AG10803 (cell line): Measurements from ENCODE around the gene EP400.

Experiments used
- DNase-seq: peaks from one replicate; pipeline ENCODE4 v3.0.0; 2010; ENCODE audit warnings: low read depth
- H3K4me3 ChIP-seq: 2 replicates; pipeline ENCODE4 v1.5.1; 2011; ENCODE audit warnings: mild to moderate bottlenecking, low read length, control low read depth
- TF ChIP-seq, protein P1 (sequence below): conservative IDR thresholded peaks from 2 replicates; pipeline ENCODE4 v1.5.1; 2011; ENCODE audit warnings: mild to moderate bottlenecking, low read length, control low read depth, inconsistent platforms

Gene EP400

DNA sequence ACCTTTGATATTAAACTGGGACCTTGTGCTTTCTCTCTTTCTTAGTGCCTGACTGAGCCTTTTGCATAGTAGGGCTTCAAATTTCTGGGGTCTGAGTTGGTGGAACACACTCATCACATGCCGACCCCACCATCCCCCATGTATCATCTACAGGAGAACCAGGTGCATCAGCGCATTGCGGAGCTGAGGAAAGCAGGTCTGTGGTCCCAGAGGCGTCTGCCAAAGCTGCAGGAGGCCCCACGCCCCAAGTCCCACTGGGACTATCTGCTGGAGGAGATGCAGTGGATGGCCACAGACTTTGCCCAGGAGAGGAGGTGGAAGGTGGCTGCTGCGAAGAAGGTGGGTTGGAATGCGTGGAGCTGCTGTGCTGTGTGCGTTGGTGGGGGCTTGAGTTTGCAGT lies 37.8 kb downstream of the EP400 start:
- H3K4me3 ChIP-seq, result no peak overlapping the region
- TF ChIP-seq, protein P1, sequence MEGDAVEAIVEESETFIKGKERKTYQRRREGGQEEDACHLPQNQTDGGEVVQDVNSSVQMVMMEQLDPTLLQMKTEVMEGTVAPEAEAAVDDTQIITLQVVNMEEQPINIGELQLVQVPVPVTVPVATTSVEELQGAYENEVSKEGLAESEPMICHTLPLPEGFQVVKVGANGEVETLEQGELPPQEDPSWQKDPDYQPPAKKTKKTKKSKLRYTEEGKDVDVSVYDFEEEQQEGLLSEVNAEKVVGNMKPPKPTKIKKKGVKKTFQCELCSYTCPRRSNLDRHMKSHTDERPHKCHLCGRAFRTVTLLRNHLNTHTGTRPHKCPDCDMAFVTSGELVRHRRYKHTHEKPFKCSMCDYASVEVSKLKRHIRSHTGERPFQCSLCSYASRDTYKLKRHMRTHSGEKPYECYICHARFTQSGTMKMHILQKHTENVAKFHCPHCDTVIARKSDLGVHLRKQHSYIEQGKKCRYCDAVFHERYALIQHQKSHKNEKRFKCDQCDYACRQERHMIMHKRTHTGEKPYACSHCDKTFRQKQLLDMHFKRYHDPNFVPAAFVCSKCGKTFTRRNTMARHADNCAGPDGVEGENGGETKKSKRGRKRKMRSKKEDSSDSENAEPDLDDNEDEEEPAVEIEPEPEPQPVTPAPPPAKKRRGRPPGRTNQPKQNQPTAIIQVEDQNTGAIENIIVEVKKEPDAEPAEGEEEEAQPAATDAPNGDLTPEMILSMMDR, result no peak
- no peak for DNase-seq

DNA sequence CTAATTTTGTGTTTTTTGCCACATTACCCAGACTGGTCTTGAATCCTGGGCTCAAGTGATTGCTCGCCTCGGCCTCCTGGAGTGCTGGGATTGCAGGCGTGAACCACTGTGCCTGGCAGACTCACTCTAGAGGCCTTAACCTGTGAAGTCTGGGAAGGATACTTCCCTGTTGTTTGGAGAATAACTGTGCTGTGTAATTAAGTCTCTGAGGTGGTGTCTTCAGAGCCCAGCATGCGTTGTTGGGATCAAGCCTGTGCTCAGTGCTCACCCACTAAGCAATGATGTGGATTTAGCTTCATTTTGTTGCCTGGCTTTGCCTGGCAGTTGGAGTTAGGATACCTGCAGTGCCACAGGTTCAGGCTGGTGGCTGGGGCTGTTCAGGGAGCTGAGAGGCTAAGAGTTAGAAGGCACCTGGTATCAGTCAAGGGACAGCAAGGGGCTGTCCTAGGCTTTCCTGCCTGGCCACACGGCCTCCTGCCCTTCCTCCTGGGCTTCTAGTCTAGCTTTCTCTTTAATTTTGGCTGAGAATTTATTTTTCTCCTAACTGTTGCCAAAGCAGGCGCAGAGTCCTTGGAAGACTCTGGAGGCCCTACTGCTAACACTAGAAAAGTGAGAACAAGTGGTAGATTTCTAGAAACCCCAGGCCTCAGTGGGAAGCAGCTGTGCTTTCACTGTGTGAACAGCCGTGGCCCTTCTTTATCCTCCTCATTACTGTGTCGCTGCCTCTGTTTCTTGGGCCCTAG lies 38.5 kb downstream of the EP400 start:
- DNase-seq, result no peak
- no peak overlapping the region for H3K4me3 ChIP-seq
- TF ChIP-seq, protein P1, result no peak

DNA sequence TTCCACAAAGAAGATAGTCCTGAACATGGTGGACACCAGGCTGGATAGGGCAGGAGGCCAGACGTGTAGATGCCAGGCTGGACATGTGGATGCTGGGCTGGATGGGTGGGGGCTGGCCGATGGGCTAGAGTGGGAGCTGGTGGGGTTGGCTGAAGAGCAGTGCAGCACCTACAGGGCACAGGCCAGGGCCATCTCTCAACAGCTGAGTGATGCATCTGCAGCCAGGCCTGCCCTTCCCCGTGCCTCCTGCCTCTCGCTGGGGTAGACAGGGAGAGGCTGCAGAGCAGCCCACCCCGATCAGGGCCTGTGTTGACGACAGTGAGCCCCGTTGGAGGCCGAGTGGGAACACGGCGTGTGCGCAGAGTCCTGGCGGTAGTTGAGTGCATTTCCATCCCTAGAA lies 39.3 kb downstream of the EP400 start:
- no peak overlapping the region for H3K4me3 ChIP-seq
- TF ChIP-seq, protein P1, result no peak
- no peak for DNase-seq

DNA sequence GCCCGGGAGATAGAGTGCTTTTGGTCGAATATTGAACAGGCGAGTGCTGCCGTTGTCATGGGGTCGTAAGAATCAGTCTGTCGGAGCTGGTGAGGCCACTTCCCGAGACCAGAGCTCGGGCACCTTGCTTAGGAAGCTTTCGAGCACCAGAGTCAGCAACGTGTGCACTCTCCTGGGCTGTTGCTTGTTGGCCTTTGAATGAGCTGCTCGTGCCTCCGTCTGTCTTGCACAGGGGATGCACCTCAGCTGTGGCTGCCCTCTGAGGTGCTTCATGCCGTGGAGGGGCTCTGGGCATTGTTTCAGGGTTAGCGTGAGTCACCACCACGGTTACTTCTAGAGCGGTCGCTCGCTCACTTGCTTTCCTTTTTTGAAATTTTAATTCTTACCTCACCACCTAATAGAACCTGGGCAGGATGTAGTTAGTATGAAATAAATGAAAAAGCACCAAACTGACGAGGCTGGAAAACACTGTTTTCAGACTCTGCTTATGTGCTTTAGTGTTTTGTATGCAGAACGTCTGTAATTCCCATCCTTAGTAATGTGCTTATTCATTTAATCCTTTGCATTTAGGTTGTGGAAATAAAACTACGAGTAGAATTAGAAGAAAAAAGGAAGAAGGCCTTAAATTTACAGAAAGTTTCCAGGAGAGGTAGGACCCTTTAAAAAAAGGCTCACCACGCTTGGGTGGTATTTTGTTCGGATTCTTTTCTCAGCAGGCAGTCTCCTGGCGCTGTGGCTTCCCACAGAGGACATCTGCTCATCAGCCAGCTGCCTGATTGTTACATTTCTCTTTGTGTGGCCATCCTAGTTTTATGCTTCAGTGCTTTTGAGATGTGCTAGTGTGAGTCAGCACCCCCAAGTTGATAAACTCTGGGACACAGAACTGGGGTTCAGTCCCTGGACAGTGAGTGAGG lies 40.6 kb downstream of the EP400 start:
- no peak overlapping the region for H3K4me3 ChIP-seq
- DNase-seq, result no peak
- TF ChIP-seq, protein P1, result no peak

DNA sequence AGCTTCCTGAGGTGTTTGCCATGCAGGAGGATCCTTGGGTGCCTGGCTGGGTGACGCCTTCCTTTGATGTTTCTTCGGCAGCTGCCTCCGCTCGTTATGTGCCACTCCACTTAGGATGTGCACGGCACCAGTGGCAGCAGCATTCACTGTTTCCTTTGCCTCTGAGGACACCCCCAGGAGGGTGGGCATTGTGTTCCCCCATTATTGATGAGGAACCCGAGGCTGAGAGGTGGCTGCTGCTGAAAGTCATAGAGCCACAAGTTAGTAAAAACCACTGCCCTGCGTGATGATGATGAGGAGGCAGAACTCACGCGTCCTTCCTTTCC lies 41.2 kb downstream of the EP400 start:
- DNase-seq, result no peak
- no peak overlapping the region for H3K4me3 ChIP-seq
- TF ChIP-seq, protein P1, result no peak

DNA sequence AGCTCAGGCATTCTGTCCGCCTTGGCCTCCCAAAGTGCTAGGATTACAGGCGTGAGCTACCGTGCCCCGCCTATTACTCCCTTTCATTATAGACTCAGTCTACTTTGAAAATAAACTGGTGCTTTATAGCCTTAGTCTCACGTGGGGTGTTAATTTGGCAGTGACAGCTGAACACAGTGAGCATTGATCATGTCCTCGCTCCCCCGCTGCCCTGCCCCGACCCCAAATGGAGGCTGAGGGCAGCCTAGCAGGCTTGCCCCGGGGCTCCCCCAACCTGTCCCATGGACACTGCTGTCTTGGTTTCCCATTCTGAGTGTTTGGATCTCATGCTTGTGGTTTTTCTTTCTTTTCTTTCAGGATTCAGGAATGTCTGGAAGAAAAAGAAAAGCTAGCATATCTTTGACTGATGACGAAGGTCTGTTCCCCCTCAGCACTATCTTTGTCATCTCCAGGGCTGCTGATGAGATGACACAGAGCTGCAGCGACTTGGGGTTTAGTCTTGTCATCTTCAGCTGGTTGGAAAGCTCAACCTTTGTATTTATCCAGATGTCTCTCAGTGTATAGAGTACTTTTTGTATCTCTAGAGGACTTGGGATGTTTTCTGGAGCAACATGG lies 42.2 kb downstream of the EP400 start:
- TF ChIP-seq, protein P1, result no peak
- no peak overlapping the region for H3K4me3 ChIP-seq
- DNase-seq, result no peak
